ENCODE results near the gene JCAD. TPM values are rescaled to one million over a fixed set of nuclear protein-coding genes. Genes with fewer than 3 reads are reported as not detected.

JCAD gene
- total and polyA plus RNA-seq, 2 of the 8 experiments (the other 6 are each of a cell fraction or from before 2014, with no cell fraction given), result 0.56 to 5.2 TPM

DNA sequence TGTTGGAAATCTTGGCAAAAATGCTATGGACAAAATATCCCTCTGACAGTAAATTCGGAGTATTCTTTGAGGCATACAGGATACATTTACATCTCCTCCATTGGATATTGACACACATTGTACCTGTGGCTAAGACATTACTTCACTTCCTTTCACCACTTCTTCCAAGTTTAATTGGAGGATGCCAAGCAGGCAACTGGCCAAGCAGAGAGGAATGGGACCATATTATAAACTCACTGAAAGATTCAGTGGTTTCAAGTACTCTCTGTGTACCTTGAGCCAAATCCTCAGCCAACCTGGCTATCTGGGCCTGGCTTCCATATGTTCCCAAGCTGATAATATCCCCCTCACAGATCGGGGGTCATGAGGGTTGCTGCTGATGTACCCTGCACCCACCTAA, 14.7 kb upstream of the JCAD start (continued):
- TF ChIP-seq, protein P1, sequence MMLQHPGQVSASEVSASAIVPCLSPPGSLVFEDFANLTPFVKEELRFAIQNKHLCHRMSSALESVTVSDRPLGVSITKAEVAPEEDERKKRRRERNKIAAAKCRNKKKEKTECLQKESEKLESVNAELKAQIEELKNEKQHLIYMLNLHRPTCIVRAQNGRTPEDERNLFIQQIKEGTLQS (IDR thresholded peaks at IDR 0.05; ENCODE audit: insufficient read depth, low read depth, low read length), result no peak
